BJ (cell line): ENCODE results near the gene AK9. TPM values are rescaled to one million over a fixed set of nuclear protein-coding genes. Genes with fewer than 3 reads are reported as not detected.

Source experiments
- CTCF ChIA-PET: fragments of 350-600 bp; formaldehyde crosslinking; extraction: SDS; loops from one replicate; lab custom pipeline; 2021; ENCODE audit warnings: antibody characterized with exemption, inconsistent platforms; lab: Yijun Ruan, JAX
- POLR2A ChIA-PET: fragments of 300-600 bp; sonication (Branson Sonifier 250); formaldehyde crosslinking; extraction: SDS; loops from one replicate; lab custom pipeline; 2021; ENCODE audit warnings: antibody characterized with exemption; lab: Charles Lee
- DNase-seq: peaks from one replicate; pipeline ENCODE4 v3.0.0-alpha.2; 2011; ENCODE audit warnings: low read depth
- H3K27me3 ChIP-seq: 2 replicates; pipeline ENCODE4 v1.6.0; 2011; ENCODE audit warnings: low read length; ENCODE audit not compliant: control insufficient read depth, insufficient read depth
- H3K36me3 ChIP-seq: 2 replicates; pipeline ENCODE4 v1.5.1; 2011; ENCODE audit warnings: low read length; ENCODE audit not compliant: control insufficient read depth, insufficient read depth
- H3K4me3 ChIP-seq: 2 replicates; pipeline ENCODE4 v1.5.1; 2011; ENCODE audit warnings: low read depth, mild to moderate bottlenecking, control low read depth, low read length
- CTCF ChIP-seq: IDR thresholded peaks from 2 replicates; pipeline ENCODE4 v1.5.1; 2011; ENCODE audit warnings: low read depth, mild to moderate bottlenecking, control low read depth, inconsistent platforms, low read length, moderate library complexity; ENCODE audit not compliant: insufficient read depth
- polyA plus RNA-seq: library from polyadenylated mRNA; depleted of rRNA; stranded (reverse); fragments of >200 nt; gene quantifications from 2 replicates; pipeline ENCODE4 v1.2.3, GENCODE V29; 2011

Gene AK9
- polyA plus RNA-seq, 1 experiment: 1.3 TPM

GRCh38 chr6:109625199-109625598, 65.8 kb downstream of the AK9 start:
- no peaks in the 10 kb centered on the region for H3K27me3 ChIP-seq
- ChIA-PET CTCF (no interaction called here), POLR2A (no interaction called here)
- no peak overlapping the region for H3K4me3 ChIP-seq
- TF ChIP-seq CTCF: no peak
- no peak for DNase-seq
- H3K36me3 ChIP-seq: no peaks in the 10 kb centered on the region

GRCh38 chr6:109623288-109623687, 67.7 kb downstream of the AK9 start:
- TF ChIP-seq CTCF: no peak
- CTCF ChIA-PET: no interaction called here
- no peaks in the 10 kb centered on the region for H3K36me3 ChIP-seq
- DNase-seq: no peak
- POLR2A ChIA-PET: no interaction called here
- H3K27me3 ChIP-seq: no peaks in the 10 kb centered on the region
- no peak overlapping the region for H3K4me3 ChIP-seq

GRCh38 chr6:109612268-109612667, 78.7 kb downstream of the AK9 start:
- TF ChIP-seq CTCF: no peak
- no peak for DNase-seq
- no peak overlapping the region for H3K4me3 ChIP-seq
- CTCF ChIA-PET: no interaction called here
- H3K27me3 ChIP-seq: no peaks in the 10 kb centered on the region
- H3K36me3 ChIP-seq: no peaks in the 10 kb centered on the region
- POLR2A ChIA-PET: no interaction called here

DNA sequence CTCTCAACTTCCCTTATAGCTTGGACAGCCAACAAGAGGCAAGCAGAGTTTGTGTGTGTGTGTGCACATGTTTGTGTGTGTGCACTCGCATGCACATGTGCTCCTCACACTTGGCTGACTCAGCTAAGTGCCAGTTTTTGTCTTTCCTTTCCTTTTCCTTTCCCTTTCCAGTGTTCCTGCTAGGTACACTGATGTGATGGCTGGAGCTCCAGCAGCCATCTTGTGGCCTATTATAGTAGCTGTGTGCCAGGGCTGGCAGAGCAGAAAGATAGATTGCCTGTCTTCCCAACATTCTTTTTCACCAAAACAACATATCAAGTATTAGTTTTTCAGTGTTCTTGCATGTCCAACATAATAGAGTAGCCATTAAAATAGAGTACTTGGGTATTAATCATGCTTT, 79.5 kb downstream of the AK9 start:
- no peak for TF ChIP-seq CTCF
- Histone ChIP-seq H3K27me3 (no peaks in the 10 kb centered on the region), H3K4me3 (no peak overlapping the region), H3K36me3 (no peaks in the 10 kb centered on the region)
- CTCF ChIA-PET: no interaction called here
- POLR2A ChIA-PET: no interaction called here
- DNase-seq: no peak

GRCh38 chr6:109610590-109610989, 80.4 kb downstream of the AK9 start:
- no peak for TF ChIP-seq CTCF
- no peaks in the 10 kb centered on the region for H3K27me3 ChIP-seq
- no peaks in the 10 kb centered on the region for H3K36me3 ChIP-seq
- POLR2A ChIA-PET: no interaction called here
- no peak for DNase-seq
- H3K4me3 ChIP-seq: no peak overlapping the region
- CTCF ChIA-PET: no interaction called here
